NCI-H2081 (cell line): ENCODE results near the gene KIF6.

Source experiments
- DNase-seq, 2 experiments: peaks; one replicate each; lab custom pipeline; 2025; lab: John Stamatoyannopoulos, UW

The KIF6 gene

DNA sequence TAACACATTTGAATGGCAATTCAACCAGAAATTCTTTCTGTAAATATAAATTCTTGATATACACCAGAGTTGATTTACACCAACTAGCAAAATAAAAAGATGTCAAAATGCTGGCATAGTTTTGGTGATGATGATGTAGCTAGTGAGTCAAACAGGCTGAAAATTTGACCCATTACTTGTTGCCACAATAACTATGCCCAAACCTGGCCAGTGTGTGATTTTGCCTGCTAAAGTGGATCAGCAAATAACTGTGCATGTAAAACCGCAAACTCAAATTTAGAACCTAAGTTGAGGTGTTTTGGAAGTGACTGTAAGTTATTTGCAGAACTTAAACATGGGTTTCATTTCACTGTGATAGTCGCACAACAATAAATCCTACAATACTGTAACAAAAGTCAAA, 125.9 kb downstream of the KIF6 start:
- DNase-seq, result no peak

DNA sequence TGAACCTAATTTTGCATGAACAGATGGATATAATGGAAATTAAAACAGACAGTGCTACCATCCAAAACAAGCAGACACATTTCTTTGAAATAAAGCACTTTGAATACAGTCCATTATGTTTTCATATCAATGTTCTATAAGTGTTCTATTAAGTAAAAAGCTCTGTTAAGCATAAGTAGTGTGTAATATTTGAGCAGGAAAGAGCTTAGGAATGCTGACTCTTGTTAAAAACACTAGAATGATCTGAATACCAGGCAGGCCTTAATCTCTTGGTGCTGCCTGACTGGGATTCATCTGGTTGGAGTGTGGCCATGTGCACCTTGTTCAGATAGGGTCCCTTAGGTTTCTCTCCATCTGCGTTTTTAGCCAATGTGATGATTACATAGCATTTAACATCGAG, 130.9 kb downstream of the KIF6 start:
- no peak for DNase-seq

DNA sequence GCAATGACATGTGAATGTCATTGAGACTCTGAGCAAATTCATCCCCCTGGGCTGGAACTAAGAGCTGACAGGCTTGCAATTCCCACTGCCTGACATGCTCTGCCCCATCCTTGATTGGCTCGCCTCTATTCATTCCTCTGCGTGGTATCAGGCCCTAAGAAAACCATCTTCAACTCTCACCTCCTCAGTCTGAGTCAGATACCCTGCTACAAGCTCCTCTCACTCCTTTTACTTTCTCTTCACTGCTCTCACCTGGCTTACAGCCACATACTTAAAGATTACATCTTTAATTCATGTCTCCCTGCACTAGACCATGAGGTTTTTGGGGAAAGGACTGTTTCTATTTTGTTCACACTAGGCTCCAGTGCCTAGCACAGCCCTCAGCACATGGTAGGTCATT, 131.6 kb downstream of the KIF6 start:
- DNase-seq, result no peak

DNA sequence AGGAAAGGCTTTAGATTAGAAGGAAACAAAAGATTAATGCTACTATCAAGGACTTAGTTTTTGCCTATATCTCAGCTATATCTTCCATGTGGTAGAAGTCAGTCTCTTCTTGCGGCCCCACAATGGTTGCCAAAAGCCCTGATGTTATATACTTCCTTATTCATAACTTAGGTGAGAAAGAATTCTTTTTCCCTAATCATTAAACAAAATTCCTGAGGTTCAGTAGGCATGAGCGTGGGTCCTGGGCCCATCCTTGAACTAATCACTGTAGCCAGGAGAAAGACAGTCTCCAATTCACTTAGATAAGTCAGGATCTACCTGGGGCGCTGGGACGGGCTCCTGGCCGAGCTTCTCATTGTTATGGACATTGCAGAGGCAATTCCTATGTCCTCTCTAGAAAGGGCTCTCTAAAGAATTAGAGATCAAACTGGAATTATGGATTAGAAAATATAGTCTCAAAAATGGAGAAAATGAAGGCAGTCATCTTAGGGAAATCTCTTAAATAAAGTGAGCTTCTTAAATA, 134.3 kb downstream of the KIF6 start:
- DNase-seq, result no peak

DNA sequence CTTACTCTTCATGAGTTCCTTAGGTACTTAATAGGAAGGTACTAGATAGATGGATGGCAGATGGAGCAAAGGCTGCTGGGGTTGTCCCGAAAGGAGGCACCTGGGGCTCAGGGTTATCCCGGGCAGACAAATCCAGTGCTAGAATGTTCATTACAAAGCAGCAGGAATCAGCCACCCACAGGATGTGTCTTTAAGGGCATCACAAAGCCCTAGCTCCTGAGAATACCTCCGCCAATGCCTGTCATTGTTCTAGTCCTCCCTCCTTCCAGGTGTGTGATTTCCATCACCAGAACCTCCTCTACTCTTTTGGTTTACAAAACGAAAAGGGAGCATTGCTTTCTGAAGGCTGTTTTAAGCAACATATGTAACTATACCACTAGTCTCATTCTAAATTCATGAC, 138.1 kb downstream of the KIF6 start:
- DNase-seq, result no peak

DNA sequence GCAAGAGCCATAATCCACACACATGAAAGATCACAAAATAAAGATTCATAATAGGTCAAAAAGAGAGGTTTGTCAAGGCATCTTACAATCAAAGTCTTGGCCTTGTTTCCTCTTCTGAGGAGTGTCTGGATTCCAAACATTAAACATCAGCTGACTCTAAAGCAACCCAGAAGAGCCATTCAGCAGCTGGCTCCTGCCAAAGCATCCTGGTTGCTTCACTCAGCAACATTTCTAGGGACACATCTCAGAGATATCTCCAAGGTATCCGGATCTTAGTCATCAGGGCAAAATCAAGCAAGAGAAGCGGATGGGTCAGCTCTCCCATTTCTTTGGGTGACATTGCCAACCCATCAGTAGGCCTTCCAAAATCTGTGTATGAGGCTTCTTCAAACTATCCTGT, 139.6 kb downstream of the KIF6 start:
- no peak for DNase-seq

DNA sequence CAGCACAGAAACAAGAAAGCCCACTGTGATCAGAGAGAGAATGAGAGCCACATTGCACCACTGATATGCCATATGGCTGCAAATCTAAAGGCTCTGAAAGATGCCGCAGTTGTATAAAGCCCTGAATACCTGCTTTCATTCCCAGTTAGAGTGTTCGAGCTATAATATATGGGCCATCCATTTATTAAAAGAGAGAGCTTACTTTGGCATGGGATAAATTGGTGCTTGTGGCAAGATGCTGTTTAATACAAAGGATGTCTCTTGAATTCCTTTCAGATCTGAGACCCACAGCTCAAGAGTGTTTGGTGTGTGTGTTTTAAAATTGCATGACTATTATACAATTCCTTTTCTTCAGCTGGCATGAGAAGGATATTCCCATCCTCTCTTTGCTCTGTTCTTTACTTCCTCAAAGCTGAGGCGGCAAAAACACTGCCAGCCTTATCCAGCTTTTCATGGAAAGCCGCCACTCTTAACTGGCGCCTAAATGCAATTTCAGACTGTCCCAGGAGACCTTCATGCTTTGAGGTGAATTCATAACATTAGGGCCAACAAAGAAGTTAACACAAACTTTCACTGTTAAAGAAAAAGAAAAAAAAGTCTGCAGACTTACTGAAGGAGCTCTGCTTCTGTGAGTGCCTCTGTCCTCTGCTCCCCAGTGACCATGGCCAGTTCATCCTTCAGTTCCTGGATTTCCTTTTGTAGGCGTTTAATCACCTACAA, 147.6 kb downstream of the KIF6 start:
- no peak for DNase-seq

DNA sequence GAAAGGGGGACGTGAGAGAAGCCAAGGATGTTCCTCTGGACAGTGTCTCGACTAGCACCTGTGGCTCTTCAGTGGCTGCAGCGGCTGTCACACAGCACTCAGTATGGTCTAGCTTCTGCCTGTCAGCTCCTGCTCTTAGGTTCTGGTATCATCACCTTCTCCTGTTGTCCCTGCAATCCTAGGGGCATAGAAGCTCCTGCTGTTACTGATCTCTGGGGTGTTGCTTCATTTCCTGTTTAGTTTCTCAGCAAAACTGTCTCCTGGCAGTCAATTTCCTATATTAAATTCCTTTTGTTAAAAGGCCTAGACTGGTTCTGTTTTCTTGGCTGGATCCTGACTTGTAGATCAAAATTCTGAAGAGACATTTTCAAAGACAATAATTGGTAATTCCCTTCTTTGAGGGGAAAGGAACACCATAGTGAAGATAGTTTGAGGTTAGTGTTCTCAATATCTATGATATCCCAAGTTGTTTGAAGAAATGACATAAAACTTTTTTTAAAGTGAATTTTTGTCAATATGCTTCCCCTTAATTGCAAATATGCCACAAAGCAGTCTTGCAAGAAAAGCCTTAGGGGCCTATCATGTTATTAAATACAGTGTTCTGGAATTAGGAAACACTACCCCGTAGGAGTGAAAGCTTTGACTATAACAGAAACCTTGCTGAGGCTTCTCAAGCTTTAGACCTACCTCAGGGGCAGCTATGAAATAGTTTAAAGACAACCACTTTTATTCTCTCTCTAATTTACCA, 148.5 kb downstream of the KIF6 start:
- no peak for DNase-seq

DNA sequence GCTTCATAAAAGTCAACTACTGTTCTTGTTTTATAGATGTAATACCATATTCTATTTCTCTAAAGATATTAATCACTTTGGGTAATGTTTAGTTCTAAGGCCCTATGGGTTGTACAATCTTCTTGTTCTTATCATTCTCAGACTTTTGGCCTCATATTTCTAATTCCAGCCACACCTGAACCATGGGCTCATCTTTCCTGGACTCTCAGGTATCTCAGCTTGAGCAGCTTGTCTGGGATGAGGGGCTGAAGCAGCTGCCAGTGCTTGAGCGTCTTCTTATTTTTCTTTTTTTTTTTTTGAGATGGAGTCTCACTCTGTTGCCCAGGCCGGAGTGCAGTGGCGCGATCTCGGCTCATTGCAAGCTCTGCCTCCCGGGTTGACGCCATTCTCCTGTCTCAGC, 150.2 kb downstream of the KIF6 start:
- no peak for DNase-seq

DNA sequence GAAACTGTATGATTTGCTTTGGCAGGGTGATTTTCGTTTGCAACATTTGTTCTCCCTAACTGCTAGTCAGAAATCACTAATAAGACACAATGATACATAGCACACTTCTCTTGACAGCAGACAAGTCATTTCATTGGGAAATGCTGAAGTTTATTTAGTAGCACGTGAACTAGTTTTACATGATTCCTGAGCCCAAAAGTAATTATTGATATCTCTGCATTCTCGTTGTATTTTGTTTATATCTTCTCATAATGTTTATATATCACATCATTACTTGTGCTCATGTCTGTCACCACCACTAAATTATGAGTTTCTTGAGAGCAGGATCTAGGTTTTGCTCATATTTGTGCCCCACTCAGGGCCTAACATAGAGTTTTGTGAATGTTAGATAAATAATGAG, 151.7 kb downstream of the KIF6 start:
- no peak for DNase-seq

DNA sequence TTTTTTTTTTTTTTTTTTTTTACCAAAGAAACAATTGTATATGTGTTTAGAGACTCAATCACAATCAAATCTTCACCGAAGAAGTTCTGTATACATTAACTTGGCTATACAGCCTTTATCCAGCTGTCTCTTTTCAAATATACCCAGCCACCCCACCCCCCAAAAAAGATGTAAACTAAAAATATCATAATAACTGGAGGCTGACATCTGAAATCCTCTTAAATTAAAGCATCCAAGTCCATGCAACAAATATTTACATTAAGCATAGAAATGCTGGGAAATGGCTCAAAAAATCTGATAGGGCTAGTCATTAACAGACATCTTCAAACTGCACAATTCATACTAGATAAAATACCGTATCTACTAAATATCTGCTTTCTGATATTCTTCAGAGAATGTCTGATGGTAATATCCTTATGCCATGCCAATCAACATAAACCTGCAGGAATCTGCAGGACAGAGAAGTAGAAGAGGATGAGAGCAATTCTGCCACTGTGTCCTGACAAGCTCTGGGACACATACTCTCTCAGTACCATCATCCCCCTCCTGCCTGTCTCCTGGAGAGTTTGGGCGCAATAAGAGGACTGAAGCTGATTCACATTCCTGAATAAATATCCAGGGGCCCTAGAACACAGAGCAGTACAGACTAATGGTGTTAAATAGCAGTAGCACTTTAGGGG, 152.4 kb downstream of the KIF6 start:
- peak in 1 of 2 experiments; percentile 49 for DNase-seq

DNA sequence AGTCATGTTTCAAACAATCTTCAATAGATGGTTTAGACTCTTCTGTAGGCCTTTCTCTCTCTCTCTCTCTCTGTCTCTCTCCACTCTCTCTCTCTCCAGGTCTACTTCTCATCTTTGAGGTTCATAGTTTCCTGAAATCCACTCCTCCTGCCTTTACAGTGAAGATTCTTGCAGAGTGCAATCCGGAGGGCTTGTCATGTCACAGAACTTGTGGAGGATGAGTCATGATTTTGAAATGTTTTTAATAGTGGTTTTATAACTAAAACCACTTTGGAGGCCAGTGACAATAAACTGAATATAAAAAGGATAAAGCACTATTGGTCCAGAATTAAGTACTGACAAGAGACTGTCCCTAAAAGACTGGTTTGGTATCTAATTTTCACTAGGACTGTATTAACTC, 156.3 kb downstream of the KIF6 start:
- no peak for DNase-seq

DNA sequence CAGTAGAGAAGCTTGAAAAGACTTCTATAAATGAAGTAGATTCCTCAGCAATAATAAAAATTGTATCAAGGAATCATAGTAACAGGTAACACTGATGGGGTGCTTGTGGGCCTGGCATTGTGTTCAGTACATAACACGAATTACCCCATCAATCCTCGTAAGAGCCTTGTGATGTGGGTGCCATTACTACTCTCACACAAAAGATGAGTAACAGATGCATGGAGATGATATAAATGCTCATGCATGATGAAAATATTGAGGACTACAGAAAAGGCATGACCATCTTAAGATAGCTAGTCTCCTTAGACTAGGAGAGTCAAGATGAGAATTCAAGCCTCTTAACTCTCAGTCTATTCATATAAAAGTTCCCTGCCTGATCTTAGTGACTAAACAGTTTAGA, 158.1 kb downstream of the KIF6 start:
- DNase-seq, result no peak

DNA sequence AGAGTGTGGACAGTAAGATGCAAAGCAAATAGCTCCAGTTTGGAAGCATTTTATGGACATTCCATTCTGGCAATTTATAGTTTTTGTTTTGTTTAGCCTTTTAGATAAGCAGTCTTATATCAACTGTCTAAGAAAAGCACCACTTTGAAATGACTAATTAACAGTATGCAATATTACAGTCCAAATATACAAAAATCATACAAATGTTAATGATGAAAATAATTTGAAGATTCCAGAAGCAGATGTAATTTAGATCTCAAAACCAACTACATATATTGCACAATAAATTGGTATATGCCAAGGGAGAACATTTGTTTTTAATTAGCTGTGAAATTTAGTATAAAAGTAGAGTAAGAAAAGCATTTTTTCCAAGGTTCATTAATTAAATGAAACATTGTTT, 158.8 kb downstream of the KIF6 start:
- DNase-seq, result no peak

DNA sequence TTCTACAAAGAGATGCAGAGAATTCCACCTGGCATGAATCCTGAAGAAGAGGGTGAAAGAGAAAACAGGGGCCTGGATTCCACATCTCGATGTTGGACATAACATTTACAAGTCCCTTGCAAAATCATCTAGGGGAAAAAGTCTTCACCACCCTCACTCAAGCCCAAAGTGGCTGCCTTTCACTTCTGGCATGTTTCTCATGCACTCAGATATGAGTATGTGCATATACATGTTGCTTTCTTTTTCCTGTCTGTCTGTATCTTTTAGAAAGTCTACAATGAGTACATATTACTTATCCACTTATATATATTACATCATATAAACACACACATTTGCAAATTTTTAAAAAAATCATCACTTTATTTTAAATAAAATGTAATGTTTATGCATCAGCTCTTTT, 159.3 kb downstream of the KIF6 start:
- DNase-seq, result no peak

DNA sequence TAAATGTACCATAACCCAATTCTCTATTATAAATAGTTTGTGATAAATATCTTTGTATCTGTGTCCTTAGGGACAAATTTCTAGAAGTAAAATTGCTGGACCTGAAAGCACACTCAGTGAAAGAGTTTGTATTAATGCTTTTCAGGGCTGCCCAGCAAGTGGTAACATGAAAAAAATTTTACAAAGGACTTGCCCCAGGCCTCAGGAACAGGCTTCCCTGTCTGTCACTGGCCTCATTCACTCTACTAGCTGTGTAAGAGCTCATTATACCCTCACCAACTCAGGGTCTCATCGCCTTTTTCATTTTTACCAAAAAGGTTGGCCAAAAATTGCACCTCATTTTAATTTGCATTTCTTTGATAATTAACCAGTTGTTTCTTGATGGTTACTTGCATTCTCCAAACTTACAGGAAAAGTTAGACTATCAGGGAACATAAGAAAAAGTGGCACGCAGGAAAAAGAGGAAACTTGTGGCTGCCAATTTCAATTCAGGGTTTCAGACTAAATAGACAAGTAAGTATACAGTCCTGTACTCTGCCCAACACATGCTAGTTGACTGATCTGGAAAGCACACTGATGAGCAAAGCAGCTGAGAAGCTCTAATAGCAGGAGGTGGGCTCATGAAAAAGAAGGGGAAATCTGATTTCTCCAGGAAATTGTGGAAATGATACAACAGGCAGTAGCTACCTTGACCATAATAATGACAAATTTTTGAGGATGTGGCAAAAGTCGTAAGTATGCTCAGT, 161.5 kb downstream of the KIF6 start:
- no peak for DNase-seq

DNA sequence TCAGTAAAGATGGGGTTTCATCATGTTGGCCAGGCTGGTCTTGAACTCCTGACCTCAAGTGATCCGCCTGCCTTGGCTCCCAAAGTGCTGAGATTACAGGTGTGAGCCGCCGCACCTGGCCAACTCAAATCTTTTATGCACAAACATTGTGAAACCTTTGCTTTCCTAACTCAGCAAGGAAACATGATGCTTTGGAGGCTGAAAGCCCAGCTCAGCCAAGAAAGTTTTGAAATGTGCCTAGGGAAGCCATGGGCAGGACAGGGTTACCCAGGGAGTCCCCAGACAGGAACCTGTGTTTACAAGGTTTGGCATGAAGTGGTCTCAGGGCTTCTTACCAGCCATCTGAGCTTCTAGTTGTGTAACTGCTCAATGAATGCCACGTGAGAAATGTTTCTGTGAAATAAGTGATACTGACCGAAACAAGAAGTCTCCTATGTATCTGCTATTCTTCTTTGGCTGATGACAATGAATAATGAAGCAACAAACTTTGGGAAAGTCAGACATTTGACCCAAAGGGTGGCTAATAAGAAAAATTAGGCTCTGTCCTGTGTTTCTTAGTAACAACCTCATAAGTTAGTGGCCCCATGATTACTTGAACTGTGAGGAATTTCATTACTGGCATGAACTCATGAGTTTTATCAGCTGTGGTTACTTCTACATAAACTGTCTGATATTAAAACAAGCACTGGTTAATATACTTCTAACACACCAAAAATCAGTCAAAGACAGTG, 163.5 kb downstream of the KIF6 start:
- no peak for DNase-seq

DNA sequence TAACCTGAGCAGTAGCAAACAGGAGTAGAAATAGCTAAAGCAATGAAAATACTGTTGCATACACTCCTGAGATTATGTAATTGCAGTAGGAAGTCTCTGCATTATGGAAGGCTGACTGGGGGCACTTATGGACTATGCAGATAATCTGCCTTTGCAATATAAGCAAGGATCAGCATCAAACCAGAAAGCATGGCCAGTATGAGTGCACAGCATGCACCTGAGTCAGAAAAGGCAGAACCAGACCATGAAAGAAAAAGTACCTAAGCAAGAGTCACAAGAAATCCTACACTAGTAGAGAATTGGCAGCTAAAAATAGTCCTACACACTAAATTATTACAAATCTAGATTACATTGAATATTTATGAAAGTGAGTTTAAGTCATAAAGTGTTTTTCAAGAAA, 164.3 kb downstream of the KIF6 start:
- no peak for DNase-seq

DNA sequence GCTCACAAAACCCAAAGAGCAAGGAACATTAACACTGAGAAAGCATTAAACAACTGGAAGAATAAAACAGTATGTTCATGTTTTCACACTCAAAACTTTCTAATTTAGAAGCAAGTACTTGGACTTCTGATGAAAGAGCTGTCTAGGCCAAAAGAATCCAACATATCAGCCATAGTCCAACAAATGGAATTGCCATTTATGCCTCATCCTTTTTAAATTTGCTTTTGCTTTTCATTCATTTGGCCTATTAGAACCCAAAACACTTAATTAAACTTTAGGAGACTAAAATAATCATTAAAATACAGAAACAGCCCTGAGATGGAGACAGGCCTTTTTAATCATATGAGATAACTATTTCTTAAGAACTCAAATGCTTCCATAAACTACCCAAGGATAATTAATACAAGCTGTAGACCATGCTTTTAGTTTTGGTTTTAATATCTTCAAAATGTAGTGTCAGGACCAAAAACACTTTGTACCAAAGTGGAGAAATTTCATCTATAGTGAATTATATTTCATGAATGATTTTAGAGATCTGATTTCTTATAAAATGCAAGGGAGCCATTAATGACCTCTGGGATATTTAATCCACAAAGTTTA, 166.5 kb downstream of the KIF6 start:
- DNase-seq, result no peak

DNA sequence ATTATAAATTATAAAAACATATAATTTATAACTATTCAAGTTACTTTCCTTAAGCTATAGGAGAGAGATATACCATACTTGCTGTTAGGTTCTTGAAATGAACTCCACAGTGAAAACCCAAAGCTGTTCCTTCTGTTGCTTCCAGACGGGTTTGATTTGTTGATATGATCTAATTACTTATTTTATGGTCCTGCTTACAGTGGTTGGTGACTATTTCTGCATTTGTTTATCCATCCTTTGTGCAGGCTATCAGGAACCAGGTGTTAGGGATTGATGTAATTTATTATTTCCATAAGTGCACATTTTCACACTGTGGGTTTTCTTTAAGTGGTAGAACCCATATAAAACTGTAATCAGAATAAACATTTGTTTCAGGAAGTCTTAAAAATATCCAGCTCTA, 167.1 kb downstream of the KIF6 start:
- peak; percentile 21 to 61 for DNase-seq

DNA sequence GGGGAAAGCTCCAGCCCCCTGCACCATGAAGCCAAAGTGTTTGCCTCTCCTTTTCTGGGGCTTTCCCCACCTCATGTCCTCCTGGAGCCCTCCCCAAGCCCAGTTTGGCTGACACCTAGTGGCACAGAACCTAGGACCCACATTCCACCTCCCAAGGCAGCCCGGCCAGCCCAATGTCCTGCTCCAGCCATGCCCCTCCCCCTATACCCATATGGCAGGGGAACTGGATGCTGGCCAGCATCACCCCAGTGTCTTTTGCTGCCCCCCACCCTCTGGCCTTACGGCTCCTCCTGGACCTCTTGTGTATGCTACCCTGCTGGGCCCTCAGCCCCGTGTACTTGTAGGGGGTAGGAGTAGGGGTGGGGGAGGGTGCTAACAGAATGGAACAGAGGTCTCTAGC, 170.1 kb downstream of the KIF6 start:
- DNase-seq, result no peak
